IMR-90 (cell line): ENCODE data around the gene DUT. TPM values are rescaled to one million over a fixed set of nuclear protein-coding genes. Genes with fewer than 3 reads are reported as not detected.

ENCODE experiments used
- ATAC-seq: fragments of 200-7000 bp; cut with Tn5 transposase; 2 replicates; pipeline ENCODE4 v1.9.1; 2020; ENCODE audit warnings: low read depth, mild to moderate bottlenecking, moderate library complexity
- BruUV-seq: library from RNA; stranded (reverse); fragments of 400-500 nt; replicated peaks from 2 replicates; lab custom pipeline; 2021; lab: Mats Ljungman, UMichigan
- CTCF ChIA-PET: fragments of 300-600 bp; formaldehyde crosslinking; extraction: SDS; loops from one replicate; lab custom pipeline; 2021; ENCODE audit warnings: antibody characterized with exemption; lab: Yijun Ruan, JAX
- POLR2A ChIA-PET: fragments of 300-600 bp; sonication (Branson Sonifier 250); formaldehyde crosslinking; loops from one replicate; lab custom pipeline; 2022; ENCODE audit warnings: antibody characterized with exemption; ENCODE audit not compliant: unreplicated experiment; lab: Charles Lee
- DNase-seq: peaks from one replicate; pipeline ENCODE4 v3.0.0; 2013
- H2AFZ ChIP-seq: replicated peaks from 2 replicates; pipeline ENCODE3; 2013; ENCODE audit warnings: low read length, mild to moderate bottlenecking; ENCODE audit not compliant: poor library complexity
- H2AK5ac ChIP-seq: 2 replicates; pipeline ENCODE4 v1.6.1; 2013; ENCODE audit warnings: low read depth, low read length, inconsistent platforms
- H2AK9ac ChIP-seq: replicated peaks from 2 replicates; pipeline ENCODE3; 2013; ENCODE audit warnings: mild to moderate bottlenecking, low read depth, low read length, moderate library complexity; ENCODE audit not compliant: poor library complexity
- H2BK120ac ChIP-seq: 2 replicates; pipeline ENCODE4 v1.6.1; 2013; ENCODE audit warnings: low read depth, low read length, inconsistent platforms
- H2BK15ac ChIP-seq: 3 replicates; pipeline ENCODE4 v1.6.1; 2013; ENCODE audit warnings: low read depth, low read length, inconsistent platforms
- H2BK20ac ChIP-seq: 2 replicates; pipeline ENCODE4 v1.6.1; 2013; ENCODE audit warnings: low read depth, mild to moderate bottlenecking, inconsistent platforms, low read length, moderate library complexity
- H2BK5ac ChIP-seq: 2 replicates; pipeline ENCODE4 v1.6.1; 2013; ENCODE audit warnings: mild to moderate bottlenecking, low read depth, low read length, inconsistent platforms; ENCODE audit not compliant: poor library complexity, severe bottlenecking
- H3K14ac ChIP-seq: replicated peaks from 2 replicates; pipeline ENCODE4 v1.6.1; 2013; ENCODE audit warnings: low read depth, low read length, inconsistent platforms
- H3K18ac ChIP-seq: 2 replicates; pipeline ENCODE4 v1.6.1; 2013; ENCODE audit warnings: low read depth, low read length, control low read depth
- H3K23ac ChIP-seq: 2 replicates; pipeline ENCODE4 v1.6.1; 2013; ENCODE audit warnings: low read depth, low read length, inconsistent platforms
- H3K27ac ChIP-seq: 2 replicates; pipeline ENCODE4 v1.5.1; 2013; ENCODE audit warnings: mild to moderate bottlenecking, control low read depth, low read length; ENCODE audit not compliant: insufficient read depth
- H3K27me3 ChIP-seq: 2 replicates; pipeline ENCODE4 v1.6.1; 2013; ENCODE audit warnings: low read length; ENCODE audit not compliant: control insufficient read depth, insufficient read depth
- H3K36me3 ChIP-seq: 2 replicates; pipeline ENCODE4 v1.6.1; 2013; ENCODE audit warnings: low read length, mixed read lengths; ENCODE audit not compliant: control insufficient read depth, insufficient read depth
- H3K4ac ChIP-seq: 2 replicates; pipeline ENCODE4 v1.6.1; 2013; ENCODE audit warnings: low read depth, low read length, inconsistent platforms
- H3K4me1 ChIP-seq: 2 replicates; pipeline ENCODE4 v1.6.1; 2013; ENCODE audit warnings: low read length, mixed read lengths; ENCODE audit not compliant: control insufficient read depth, insufficient read depth
- H3K4me2 ChIP-seq: 2 replicates; pipeline ENCODE4 v1.6.1; 2013; ENCODE audit warnings: low read depth, mild to moderate bottlenecking, control low read depth, low read length, moderate library complexity
- H3K4me3 ChIP-seq: 2 replicates; pipeline ENCODE4 v1.5.1; 2013; ENCODE audit warnings: low read depth, mild to moderate bottlenecking, control low read depth, low read length, moderate library complexity; ENCODE audit not compliant: insufficient read depth
- H3K56ac ChIP-seq: 2 replicates; pipeline ENCODE4 v1.6.1; 2013; ENCODE audit warnings: low read length, inconsistent platforms; ENCODE audit not compliant: insufficient read depth; ENCODE audit errors: extremely low read depth
- H3K79me1 ChIP-seq, 2 experiments: 2 replicates each; pipeline ENCODE4 v1.6.1; 2013; ENCODE audit warnings: low read length in 2 of 2, inconsistent platforms in 1 of 2, low read depth in 1 of 2
- H3K9ac ChIP-seq: 2 replicates; pipeline ENCODE4 v1.6.1; 2013; ENCODE audit warnings: low read depth, low read length, control low read depth
- H3K9me1 ChIP-seq: 2 replicates; pipeline ENCODE4 v1.6.1; 2013; ENCODE audit warnings: low read length, inconsistent platforms; ENCODE audit not compliant: insufficient read depth
- H3K9me3 ChIP-seq: 2 replicates; pipeline ENCODE4 v1.6.1; 2013; ENCODE audit warnings: low read length; ENCODE audit not compliant: control insufficient read depth, insufficient read depth
- H4K20me1 ChIP-seq: 2 replicates; pipeline ENCODE4 v1.6.1; 2013; ENCODE audit warnings: low read length, inconsistent platforms; ENCODE audit not compliant: insufficient read depth
- H4K5ac ChIP-seq: 2 replicates; pipeline ENCODE4 v1.6.1; 2013; ENCODE audit warnings: mild to moderate bottlenecking, low read depth, low read length, control low read depth
- H4K8ac ChIP-seq, 2 experiments: 2 replicates each; pipeline ENCODE4 v1.6.1; 2013; ENCODE audit warnings: low read depth in 2 of 2, low read length in 2 of 2, control low read depth in 1 of 2, inconsistent platforms in 1 of 2
- H4K91ac ChIP-seq: 2 replicates; pipeline ENCODE4 v1.6.1; 2013; ENCODE audit warnings: low read depth, low read length, inconsistent platforms; ENCODE audit not compliant: insufficient read depth
- BHLHE40 ChIP-seq: fragments of 150-350 bp; IDR thresholded peaks from 2 replicates; pipeline ENCODE4 v1.6.1; 2016; ENCODE audit warnings: mild to moderate bottlenecking, low read depth, low read length
- CEBPB ChIP-seq: IDR thresholded peaks from 2 replicates; pipeline ENCODE4 v1.6.1; 2012; ENCODE audit warnings: low read depth, low read length, improper control_type of control experiment
- CHD1 ChIP-seq: IDR thresholded peaks from 2 replicates; pipeline ENCODE4 v1.6.1; 2012; ENCODE audit warnings: low read depth, low read length, improper control_type of control experiment
- CTCF ChIP-seq: conservative IDR thresholded peaks from 2 replicates; pipeline ENCODE4 v1.5.1; 2012; ENCODE audit warnings: mild to moderate bottlenecking, low read depth, low read length, improper control_type of control experiment
- ELK1 ChIP-seq: fragments of 150-350 bp; IDR thresholded peaks from 2 replicates; pipeline ENCODE4 v1.6.1; 2016; ENCODE audit warnings: low read depth, mild to moderate bottlenecking, low read length, moderate library complexity, borderline replicate concordance
- FOS ChIP-seq: fragments of 150-350 bp; IDR thresholded peaks from 2 replicates; pipeline ENCODE4 v1.6.1; 2016; ENCODE audit warnings: low read depth, low read length
- MAFK ChIP-seq: IDR thresholded peaks from 2 replicates; pipeline ENCODE4 v1.6.1; 2012; ENCODE audit warnings: low read depth, low read length, improper control_type of control experiment
- MAZ ChIP-seq: IDR thresholded peaks from 2 replicates; pipeline ENCODE4 v1.6.1; 2012; ENCODE audit warnings: low read depth, mild to moderate bottlenecking, low read length, improper control_type of control experiment, moderate library complexity, borderline replicate concordance
- MXI1 ChIP-seq: IDR thresholded peaks from 2 replicates; pipeline ENCODE4 v1.6.1; 2012; ENCODE audit warnings: low read depth, mild to moderate bottlenecking, low read length, moderate library complexity, borderline replicate concordance
- NFE2L2 ChIP-seq: fragments of 150-350 bp; IDR thresholded peaks from 2 replicates; pipeline ENCODE4 v1.6.1; 2016; ENCODE audit warnings: low read depth, mild to moderate bottlenecking, low read length
- POLR2A ChIP-seq: IDR thresholded peaks from 2 replicates; pipeline ENCODE4 v1.6.1; 2012; ENCODE audit warnings: mild to moderate bottlenecking, low read depth, low read length
- RAD21 ChIP-seq: IDR thresholded peaks from 2 replicates; pipeline ENCODE4 v1.6.1; 2012; ENCODE audit warnings: low read length, improper control_type of control experiment
- RCOR1 ChIP-seq: IDR thresholded peaks from 2 replicates; pipeline ENCODE4 v1.6.1; 2012; ENCODE audit warnings: mild to moderate bottlenecking, low read length, improper control_type of control experiment; ENCODE audit not compliant: insufficient replicate concordance
- RFX5 ChIP-seq: IDR thresholded peaks from 2 replicates; pipeline ENCODE4 v1.8.0; 2012; ENCODE audit warnings: low read depth, mild to moderate bottlenecking, low read length, moderate library complexity
- SMC3 ChIP-seq: fragments of 150-350 bp; IDR thresholded peaks from 2 replicates; pipeline ENCODE4 v1.6.1; 2016; ENCODE audit warnings: low read depth, mild to moderate bottlenecking, antibody characterized with exemption, low read length, moderate library complexity
- USF2 ChIP-seq: fragments of 150-350 bp; IDR thresholded peaks from 2 replicates; pipeline ENCODE4 v1.6.1; 2017; ENCODE audit warnings: mild to moderate bottlenecking, antibody characterized with exemption, low read length, low read depth
- WGBS, 2 experiments: methylation state at CpG; one replicate each; pipeline versions ENCODE4 v1.1.5 to v1.1.7; 2013; ENCODE audit warnings: missing lambda C conversion rate in 2 of 2; ENCODE audit not compliant: insufficient read length in 1 of 2; ENCODE audit errors: extremely low coverage in 2 of 2; 5-methylcytosine and 5-hydroxymethylcytosine counted together
- dilution Hi-C: fragments of 300-500 bp; cut with HindIII; formaldehyde crosslinking; loops from one replicate; pipeline ENCODE4 v1.14.3; 2018; ENCODE audit warnings: low sequenced_read_pairs; ENCODE audit not compliant: unreplicated experiment
- in situ Hi-C: fragments of 300-500 bp; cut with MboI; formaldehyde crosslinking; loops from 3 replicates; pipeline ENCODE4 v1.14.3; 2019; ENCODE audit warnings: low sequenced_read_pairs, inconsistent platforms, mixed read lengths
- intact Hi-C: fragments of 100-400 bp; cut with micrococcal nuclease; formaldehyde crosslinking; loops from 2 replicates; pipeline ENCODE4 v1.10.0; 2022
- polyA plus RNA-seq, 3 experiments: library from polyadenylated mRNA; depleted of rRNA; stranded (reverse); fragments of >200 nt; gene quantifications; 2 replicates each; pipeline ENCODE4 v1.2.3, GENCODE V29; 2012; ENCODE audit warnings: low replicate concordance in 1 of 3
- total RNA-seq: library from RNA; depleted of rRNA; stranded (reverse); fragments of >200 nt; gene quantifications from 2 replicates; pipeline ENCODE4 v1.2.3, GENCODE V29; 2012

The DUT gene
- total and polyA plus RNA-seq, 2 of the 4 experiments (the other 2 are of a cell fraction), result 18.8 to 36.4 TPM

- no peak overlapping the region for H2BK120ac ChIP-seq
- H3K9me3 ChIP-seq, result no peaks in the 10 kb centered on the region
- no peak overlapping the region for H2AK9ac ChIP-seq
- H3K9me1 ChIP-seq, result no peaks in the 10 kb centered on the region
- H3K18ac ChIP-seq, result no peak overlapping the region
- H2BK20ac ChIP-seq, result no peak overlapping the region
- dilution Hi-C loops, result no loop called here
- no peak for TF ChIP-seq POLR2A
- TF ChIP-seq MXI1, result no peak
- no peak for TF ChIP-seq CTCF
- no peak for TF ChIP-seq FOS
- TF ChIP-seq BHLHE40, result no peak
- TF ChIP-seq NFE2L2, result no peak
- TF ChIP-seq USF2, result no peak
- no peak for TF ChIP-seq MAFK
- TF ChIP-seq CHD1, result no peak
- TF ChIP-seq CEBPB, result no peak
- TF ChIP-seq MAZ, result no peak
- no peak for TF ChIP-seq ELK1
- no peak for TF ChIP-seq SMC3
- TF ChIP-seq RCOR1, result no peak
- TF ChIP-seq RAD21, result no peak
- TF ChIP-seq RFX5, result no peak
- no peak overlapping the region for H3K4me2 ChIP-seq
- no peaks in the 10 kb centered on the region for H3K27me3 ChIP-seq
- ATAC-seq, result no peak
- no peak overlapping the region for H2BK15ac ChIP-seq
- H3K14ac ChIP-seq, result no peak overlapping the region
- ChIA-PET CTCF (interaction anchor here (2.2 kb wide), 1 partner anchor 12 kb away, joined by 13 read pairs; no protein-coding TSS in a partner anchor), POLR2A (no interaction called here)
- no peak for DNase-seq
- H3K27ac ChIP-seq, result no peak overlapping the region
- H4K20me1 ChIP-seq, result no peaks in the 10 kb centered on the region
- 83% methylated on average over 1 of the region's 4 CpGs; no CpG with 5 or more reads in 1 of the 2 experiments for WGBS, 2 experiments
- H4K91ac ChIP-seq, result no peak overlapping the region
- H3K4me1 ChIP-seq, result no peaks in the 10 kb centered on the region
- no peak overlapping the region for H2AK5ac ChIP-seq
- no peak overlapping the region for H3K23ac ChIP-seq
- intact Hi-C loops, result no loop called here
- no peak overlapping the region for H3K4ac ChIP-seq
- H4K8ac ChIP-seq, result no peak overlapping the region
- BruUV-seq, result no TSS peak
- peaks cover 0 to 9% of the 10 kb centered on the region in 2 experiments; a peak in 1 of 4 replicates for H3K79me1 ChIP-seq
- H3K56ac ChIP-seq, result no peak overlapping the region
- peaks cover 18% of the 10 kb centered on the region; the same call in 1 of the 2 replicates for H3K36me3 ChIP-seq
- H3K9ac ChIP-seq, result no peak overlapping the region
- H3K4me3 ChIP-seq, result no peak overlapping the region
- in situ Hi-C loops, result no loop called here
- no peak overlapping the region for H2BK5ac ChIP-seq
- no peak overlapping the region for H2AFZ ChIP-seq
- no peak overlapping the region for H4K5ac ChIP-seq
Observed at GRCh38 chr15:48340111-48340510, 8.9 kb downstream of the DUT start.
